ENCODE data around the gene CDKN2A. TPM values are rescaled to one million over a fixed set of nuclear protein-coding genes. Genes with fewer than 3 reads are reported as not detected.
A peak's percentile ranks its signal among the peaks of the same experiment; 100 is the strongest.

Gene CDKN2A
- total RNA-seq, 1 experiment from 2014 or later, result 0.35 TPM

DNA sequence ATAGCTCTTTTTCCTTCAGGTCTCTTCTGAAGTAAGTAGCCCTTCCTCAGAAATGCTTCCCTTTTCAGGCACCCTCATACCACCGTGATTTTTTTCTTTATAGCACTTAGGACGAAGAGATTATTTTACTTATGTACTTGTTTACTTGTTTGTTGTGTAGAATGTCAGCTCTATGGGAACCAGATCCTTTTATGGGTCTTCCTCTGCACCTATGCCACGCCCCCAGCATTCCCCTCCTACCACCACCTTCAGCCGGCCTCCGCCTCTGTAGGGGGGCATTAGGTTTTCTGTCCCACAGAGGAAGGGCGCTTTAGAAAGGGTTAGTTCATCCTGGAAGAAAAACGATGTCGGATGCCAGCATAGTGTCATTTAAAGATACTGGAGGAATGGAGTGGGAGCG, 2.2 kb upstream of the CDKN2A start:
- Mint-ChIP-seq H3K36me3 (ENCODE audit: insufficient read depth in 1 of 3, low read depth in 3 of 3) (no peaks in the 10 kb centered on the region), H3K4me1 (peaks cover 28 to 41% of the 10 kb centered on the region in 2 experiments), H3K27me3 (ENCODE audit: low read depth) (peaks cover 88% of the 10 kb centered on the region), H3K9me3 (no peaks in the 10 kb centered on the region), H3K4me3 (peak overlapping the region; percentile 67 to 82), H3K27ac (no peak overlapping the region)
- Histone ChIP-seq H2BK12ac (ENCODE audit: insufficient read length, low read depth, low read length) (no peak overlapping the region), H3K79me2 (ENCODE audit: insufficient read depth, low read length) (no peaks in the 10 kb centered on the region), H2BK120ac (ENCODE audit: low read depth, low read length, poor library complexity, severe bottlenecking) (no peak overlapping the region), H2AFZ (ENCODE audit: low read length) (no peak overlapping the region), H3T11ph (ENCODE audit: low read length) (no peak overlapping the region), H4K91ac (ENCODE audit: insufficient read length, low read depth, low read length) (no peak overlapping the region), H3K56ac (ENCODE audit: insufficient read length, low read depth, low read length) (no peak overlapping the region), H3K23me2 (ENCODE audit: insufficient read length, low read depth, low read length, poor library complexity, severe bottlenecking) (peaks cover 17% of the 10 kb centered on the region), H3K4me1 (ENCODE audit: insufficient read depth, low read length) (peaks cover 3% of the 10 kb centered on the region; the same call in 1 of the 2 replicates), H4K20me1 (ENCODE audit: control insufficient read depth, insufficient read depth, insufficient read length) (peaks cover 4% of the 10 kb centered on the region), H3K27ac (ENCODE audit: insufficient read length, low read depth, low read length) (no peak overlapping the region), H3K14ac (ENCODE audit: insufficient read depth, low read length) (no peak overlapping the region), H4K8ac (replicated peaks; ENCODE audit: insufficient read length, low read depth, low read length) (no peak overlapping the region), H2BK15ac (ENCODE audit: low read depth, low read length) (no peak overlapping the region), H3K4me2 (ENCODE audit: insufficient read depth, insufficient read length, low read length) (peak overlapping the region; percentile 87), H2AK5ac (ENCODE audit: insufficient read length, low read length) (no peak overlapping the region), H3K9me3 (ENCODE audit: control insufficient read depth, low read depth, low read length) (no peaks in the 10 kb centered on the region), H2BK20ac (ENCODE audit: low read depth, low read length, poor library complexity, severe bottlenecking) (no peak overlapping the region), H3K23ac (ENCODE audit: insufficient read length, low read depth, low read length) (no peak overlapping the region), H3K4ac (ENCODE audit: low read depth, low read length) (no peak overlapping the region), H2BK5ac (ENCODE audit: insufficient read length, low read length) (no peak overlapping the region), H4K5ac (ENCODE audit: insufficient read length, low read depth, low read length) (no peak overlapping the region), H3K9ac (ENCODE audit: extremely low read depth, insufficient read length, low read length) (no peak overlapping the region), H3K18ac (ENCODE audit: insufficient read length, low read depth, low read length) (peak overlapping the region; percentile 7), H3K27me3 (ENCODE audit: insufficient read depth, low read length) (peaks cover 26% of the 10 kb centered on the region; the same call in 1 of the 2 replicates), H3K79me1 (ENCODE audit: insufficient read depth, low read depth, low read length, poor library complexity, severe bottlenecking) (no peaks in the 10 kb centered on the region)
- WGBS (ENCODE audit: extremely low coverage, insufficient read length, low lambda C conversion rate), result no CpG with 5 or more reads among the region's 9 CpGs
- no peak for TF ChIP-seq CTCF (conservative IDR thresholded peaks at IDR 0.05)
- DNase-seq, result peak; percentile 71

Data from H9 (cell line).